GM10248 (cell line): ENCODE measurements around the gene POLD4.

Experiments used
- CTCF ChIA-PET: fragments of 300-600 bp; sonication (Branson Sonifier 250); formaldehyde crosslinking; extraction: SDS; loops from one replicate; lab custom pipeline; 2021; ENCODE audit warnings: antibody characterized with exemption; lab: Yijun Ruan, JAX
- POLR2A ChIA-PET: fragments of 350-650 bp; sonication (Branson Sonifier 250); formaldehyde crosslinking; extraction: SDS; loops from one replicate; lab custom pipeline; 2020; ENCODE audit warnings: antibody characterized with exemption; lab: Yijun Ruan, JAX
- DNase-seq: peaks from one replicate; pipeline ENCODE4 v3.0.0; 2012; ENCODE audit errors: extremely low spot score
- CTCF ChIP-seq: IDR thresholded peaks from 2 replicates; pipeline ENCODE4 v1.5.1; 2012; ENCODE audit warnings: mild to moderate bottlenecking, low read depth; ENCODE audit errors: extremely low read depth, missing control alignments, control extremely low read depth

Gene POLD4

GRCh38 chr11:67375320-67376055 is 22.1 kb upstream of the POLD4 start:
- POLR2A ChIA-PET, result no interaction called here
- DNase-seq, result no peak
- no peak for TF ChIP-seq CTCF
- CTCF ChIA-PET, result interaction anchor here (1.1 to 42.5 kb wide), 6 partner anchors 8 to 113 kb away, joined by 3 to 1573 read pairs (median 70); partner anchors contain the start of genes CLCF1, POLD4, PPP1CA and RAD9A

- POLR2A ChIA-PET, result interaction anchor here (0.6 kb wide), 2 partner anchors 107 to 108 kb away, joined by 3 to 4 read pairs; no protein-coding TSS in a partner anchor
- CTCF ChIA-PET, result interaction anchor here (0.9 to 42.5 kb wide), 7 partner anchors 8 to 130 kb away, joined by 3 to 1573 read pairs (median 31); partner anchors contain the start of genes CLCF1, PITPNM1, POLD4 and PPP1CA
- TF ChIP-seq CTCF, result no peak
- DNase-seq, result no peak
Observed at GRCh38 chr11:67374571-67375281, 21.4 kb upstream of the POLD4 start.

- POLR2A ChIA-PET, result interaction anchor here (0.6 kb wide), 1 partner anchor 108 kb away, joined by 4 read pairs; no protein-coding TSS in a partner anchor
- TF ChIP-seq CTCF, result peak; percentile 48
- CTCF ChIA-PET, result interaction anchor here (0.9 to 42.5 kb wide), 8 partner anchors 7 to 131 kb away, joined by 3 to 1573 read pairs (median 4); partner anchors contain the start of genes CLCF1, PITPNM1, POLD4 and PPP1CA
- DNase-seq, result peak; percentile 81
Observed at GRCh38 chr11:67373648-67374570, 20.6 kb upstream of the POLD4 start.

GRCh38 chr11:67372993-67373647 is 19.8 kb upstream of the POLD4 start, which contains the start of gene CLCF1:
CLCF1 (minus strand) TSS chr11:67373598; CDS start chr11:67373539, 59 bp downstream.
- no peak for TF ChIP-seq CTCF
- peak; percentile 77 for DNase-seq
- POLR2A ChIA-PET, result interaction anchor here (0.6 to 1.6 kb wide), 3 partner anchors 20 to 30 kb away, joined by 3 read pairs; partner anchors contain the start of gene POLD4
- CTCF ChIA-PET, result interaction anchor here (0.9 to 42.5 kb wide), 7 partner anchors 6 to 256 kb away, joined by 3 to 1573 read pairs (median 4); partner anchors contain the start of genes CLCF1, NUDT8, POLD4 and PPP1CA

- no peak for DNase-seq
- POLR2A ChIA-PET, result interaction anchor here (0.6 to 1.6 kb wide), 3 partner anchors 19 to 30 kb away, joined by 3 read pairs; partner anchors contain the start of gene POLD4
- no peak for TF ChIP-seq CTCF
- CTCF ChIA-PET, result interaction anchor here (1.7 to 42.5 kb wide), 5 partner anchors 5 to 257 kb away, joined by 4 to 1573 read pairs (median 31); partner anchors contain the start of genes CLCF1, NUDT8, POLD4 and PPP1CA
Observed at GRCh38 chr11:67372321-67372992, 19.1 kb upstream of the POLD4 start.
